Natural killer cell treated with Interleukin-12 subunit alpha and Interleukin-12 subunit beta and Interleukin-15 and Interleukin-18, amount 100 ng/mL, for 72 hours (primary cell): Measurements from ENCODE around the gene PGM3. TPM values are rescaled to one million over a fixed set of nuclear protein-coding genes. Genes with fewer than 3 reads are reported as not detected.

ENCODE experiments used
- ATAC-seq, 2 donors: fragments of 150-1000 bp; cut with Tn5 transposase in 1 of 2; sonication (Bioruptor Pico), chemical (Tn5 transposase) in 1 of 2; 2 replicates each; pipeline ENCODE4 v1.10.0; 2021
- DNase-seq: peaks from one replicate; pipeline ENCODE4 v3.0.0; 2022; ENCODE audit warnings: low spot score
- H3K27ac Mint-ChIP-seq, 2 donors: 1 replicate in 1 of 2; 2 replicates in 1 of 2; pipeline ENCODE4 v1.8.0; 2022; ENCODE audit warnings: mixed read lengths in 2 of 2, mild to moderate bottlenecking in 1 of 2, moderate library complexity in 1 of 2
- H3K27me3 Mint-ChIP-seq, 2 donors: 1 replicate in 1 of 2; 2 replicates in 1 of 2; pipeline ENCODE4 v1.8.0; 2022; ENCODE audit warnings: mixed read lengths in 2 of 2
- H3K36me3 Mint-ChIP-seq: one replicate; pipeline ENCODE4 v1.8.0; 2022; ENCODE audit warnings: mixed read lengths
- H3K4me1 Mint-ChIP-seq, 2 donors: 1 replicate in 1 of 2; 2 replicates in 1 of 2; pipeline ENCODE4 v1.8.0; 2022; ENCODE audit warnings: low read depth in 2 of 2, mixed read lengths in 2 of 2, mild to moderate bottlenecking in 1 of 2
- H3K4me3 Mint-ChIP-seq: one replicate; pipeline ENCODE4 v1.8.0; 2022; ENCODE audit warnings: mixed read lengths
- H3K9me3 Mint-ChIP-seq: 2 replicates; pipeline ENCODE4 v1.8.0; 2022; ENCODE audit warnings: mixed read lengths
- total RNA-seq, 2 donors: library from RNA; stranded (reverse); gene quantifications; one replicate each; pipeline ENCODE4 v1.2.3, GENCODE V29; 2022

The PGM3 gene
- total RNA-seq: 10 to 100 TPM; 28.9 to 29.2 TPM

DNA sequence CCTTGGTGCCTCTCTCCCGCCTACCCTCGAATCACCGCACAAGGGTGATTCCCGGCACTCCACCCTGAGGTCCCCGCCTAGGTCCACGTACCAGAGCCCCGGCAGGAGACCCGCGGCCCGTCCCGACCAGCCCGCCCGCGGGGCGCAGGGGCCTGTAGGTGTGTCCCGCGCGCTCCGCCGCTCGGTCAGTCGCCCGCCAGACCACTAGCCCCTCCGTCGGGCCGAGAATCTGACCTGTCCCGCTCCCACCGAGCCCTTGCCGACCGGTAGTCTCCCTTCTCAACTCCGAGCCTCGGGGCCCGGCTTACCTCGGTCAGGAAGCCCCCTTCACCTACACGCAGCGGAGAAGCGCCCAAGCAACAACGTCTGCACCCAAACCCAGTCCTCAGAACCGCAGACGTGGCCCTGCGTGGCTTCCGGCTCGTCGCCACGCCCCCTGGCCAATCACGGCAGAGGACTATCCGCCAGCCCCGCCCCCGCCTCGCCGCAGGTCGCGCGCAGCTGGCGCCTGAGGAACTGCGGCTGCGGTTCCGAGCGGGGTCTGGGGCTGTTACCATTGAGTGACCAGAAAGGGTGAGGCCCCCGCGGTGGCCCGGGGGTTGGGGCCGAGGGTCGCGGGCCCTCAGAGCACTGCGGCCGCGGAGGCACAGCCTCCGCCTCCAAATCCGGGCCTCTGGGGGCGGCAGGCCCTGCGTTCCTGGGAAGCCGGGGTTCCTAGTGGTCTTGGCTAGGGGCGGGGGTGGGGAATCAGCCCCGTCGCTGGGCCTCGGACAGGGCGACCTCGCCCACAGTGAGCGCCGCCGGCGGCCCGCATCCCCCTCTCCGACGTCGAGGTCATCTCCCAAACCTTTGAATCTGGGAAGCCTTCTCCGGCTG, at the start of gene PGM3, which contains the start of gene RWDD2A:
Gene PGM3, minus strand, starts transcription at position 395 of the 876 bp plus-strand sequence. CDS start 2,253 bp downstream, outside the sequence.
Gene RWDD2A, plus strand, starts transcription at position 487 of the 876 bp plus-strand sequence. CDS start 1,095 bp downstream, outside the sequence.
- peak; percentile 99 for ATAC-seq
- Mint-ChIP-seq H3K36me3 (peaks cover 4% of the 10 kb centered on the region), H3K27ac (peak within 1 kb of the TSS; percentile 76 to 94), H3K9me3 (no peaks in the 10 kb centered on the region), H3K4me3 (peak within 1 kb of the TSS; percentile 98), H3K27me3 (no peaks in the 10 kb centered on the region), H3K4me1 (peaks cover 23 to 28% of the 10 kb centered on the region in 2 donors)
- DNase-seq: peak; percentile 95

DNA sequence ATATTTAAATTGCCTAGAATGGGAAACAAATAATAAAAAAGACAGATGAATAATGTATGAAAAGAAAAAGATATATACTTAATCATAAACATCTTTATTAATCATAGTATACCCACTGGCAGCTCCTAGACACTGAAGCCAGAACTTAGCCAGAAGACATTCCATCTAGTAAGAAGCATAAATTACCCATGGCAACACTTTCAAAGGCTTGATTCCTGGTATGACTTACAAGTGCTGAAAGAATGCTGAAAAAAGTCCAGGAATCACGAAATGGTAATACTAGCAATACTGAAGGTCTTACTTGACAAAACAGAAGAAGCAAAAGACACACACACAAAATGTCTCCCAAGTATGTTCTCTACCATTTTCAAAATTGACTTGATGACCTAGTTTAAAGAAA, 38.1 kb upstream of the PGM3 start:
- no peaks in the 10 kb centered on the region for H3K9me3 Mint-ChIP-seq
- DNase-seq (no peak), ATAC-seq (no peak)
- H3K4me3 Mint-ChIP-seq: no peak overlapping the region
- no peaks in the 10 kb centered on the region for H3K36me3 Mint-ChIP-seq
- no peaks in the 10 kb centered on the region for H3K4me1 Mint-ChIP-seq
- H3K27me3 Mint-ChIP-seq: peaks cover 5 to 21% of the 10 kb centered on the region in 2 donors
- H3K27ac Mint-ChIP-seq: no peak overlapping the region

DNA sequence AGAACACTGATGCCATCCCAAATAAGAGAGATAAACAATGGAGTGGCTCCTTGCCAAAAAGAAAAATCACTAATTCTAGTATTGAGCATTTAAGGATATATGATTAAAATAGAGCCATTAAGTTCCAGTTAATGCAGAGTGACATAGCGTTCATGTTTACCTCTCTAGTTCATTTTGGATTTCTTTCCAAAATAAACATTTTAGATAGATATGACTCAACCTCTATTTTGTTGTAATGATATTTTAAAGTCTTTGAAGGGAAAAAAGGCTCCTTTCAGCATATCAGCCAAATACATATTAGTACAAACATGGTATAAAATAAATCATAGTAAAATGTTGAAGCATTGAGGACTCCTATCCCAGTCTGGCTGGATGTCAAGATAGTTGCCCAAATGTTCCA, 33.5 kb upstream of the PGM3 start:
- no peak overlapping the region for H3K4me3 Mint-ChIP-seq
- ATAC-seq (no peak), DNase-seq (no peak)
- H3K27ac Mint-ChIP-seq: no peak overlapping the region
- no peaks in the 10 kb centered on the region for H3K4me1 Mint-ChIP-seq
- no peaks in the 10 kb centered on the region for H3K36me3 Mint-ChIP-seq
- no peaks in the 10 kb centered on the region for H3K9me3 Mint-ChIP-seq
- H3K27me3 Mint-ChIP-seq: peaks cover 0 to 7% of the 10 kb centered on the region in 2 donors

- Mint-ChIP-seq H3K36me3 (no peaks in the 10 kb centered on the region), H3K27me3 (peaks cover 0 to 6% of the 10 kb centered on the region in 2 donors), H3K4me1 (no peaks in the 10 kb centered on the region), H3K4me3 (no peak overlapping the region), H3K9me3 (no peaks in the 10 kb centered on the region), H3K27ac (no peak overlapping the region)
- no peak for DNase-seq
- ATAC-seq: no peak
Measured at GRCh38 chr6:83221889-83222479, 28.9 kb upstream of the PGM3 start.

DNA sequence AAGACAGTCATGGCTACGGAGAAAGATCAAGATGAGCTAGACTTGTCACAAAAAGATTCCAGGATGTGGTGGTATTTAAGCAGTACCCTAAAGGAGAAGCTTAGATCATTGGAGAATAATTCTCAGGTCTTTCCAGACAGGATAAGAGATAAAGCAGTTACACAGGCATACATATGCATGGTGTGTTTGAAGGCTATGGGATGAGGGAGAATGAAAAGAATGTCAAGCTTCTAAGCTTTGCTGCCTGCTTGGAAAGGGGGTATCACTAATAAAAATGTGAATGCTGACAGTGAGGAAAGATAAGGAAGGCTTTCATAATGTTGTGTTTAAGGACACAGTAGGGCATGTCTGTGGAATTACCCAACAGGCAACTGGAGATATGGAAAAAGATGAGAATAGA, 28.2 kb upstream of the PGM3 start:
- Mint-ChIP-seq H3K27me3 (peaks cover 0 to 6% of the 10 kb centered on the region in 2 donors), H3K27ac (no peak overlapping the region), H3K4me3 (no peak overlapping the region), H3K36me3 (no peaks in the 10 kb centered on the region), H3K4me1 (no peaks in the 10 kb centered on the region), H3K9me3 (no peaks in the 10 kb centered on the region)
- no peak for ATAC-seq
- no peak for DNase-seq

DNA sequence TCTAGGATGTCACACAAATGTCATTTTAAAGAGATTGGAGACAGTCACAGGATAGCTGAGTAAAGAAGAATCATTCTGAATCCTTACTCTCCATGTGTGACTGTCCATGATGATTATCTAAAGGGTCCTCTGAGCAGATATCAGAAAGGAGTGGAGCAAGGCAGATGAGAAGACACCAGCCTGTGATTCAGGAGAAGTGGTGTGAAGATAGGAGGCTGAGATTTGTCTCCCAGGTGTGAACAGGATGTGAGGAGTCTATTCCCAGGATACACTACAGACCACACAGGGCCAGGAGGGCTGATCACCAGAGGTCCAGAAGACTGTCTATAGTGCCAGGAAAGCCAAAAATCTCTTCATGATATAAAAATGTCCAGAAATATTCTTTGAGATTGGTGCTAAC, 27.1 kb upstream of the PGM3 start:
- H3K9me3 Mint-ChIP-seq: no peaks in the 10 kb centered on the region
- no peak overlapping the region for H3K27ac Mint-ChIP-seq
- H3K27me3 Mint-ChIP-seq: peaks cover 0 to 6% of the 10 kb centered on the region in 2 donors
- no peaks in the 10 kb centered on the region for H3K4me1 Mint-ChIP-seq
- DNase-seq (no peak), ATAC-seq (no peak)
- no peak overlapping the region for H3K4me3 Mint-ChIP-seq
- no peaks in the 10 kb centered on the region for H3K36me3 Mint-ChIP-seq

- no peaks in the 10 kb centered on the region for H3K4me1 Mint-ChIP-seq
- ATAC-seq (no peak), DNase-seq (no peak)
- no peak overlapping the region for H3K27ac Mint-ChIP-seq
- no peaks in the 10 kb centered on the region for H3K36me3 Mint-ChIP-seq
- no peak overlapping the region for H3K4me3 Mint-ChIP-seq
- no peaks in the 10 kb centered on the region for H3K9me3 Mint-ChIP-seq
- H3K27me3 Mint-ChIP-seq: peaks cover 11 to 12% of the 10 kb centered on the region in 2 donors
Measured at GRCh38 chr6:83218646-83219045, 25.6 kb upstream of the PGM3 start.

GRCh38 chr6:83216806-83217205, 23.7 kb upstream of the PGM3 start:
- ATAC-seq (no peak), DNase-seq (no peak)
- peaks cover 17 to 19% of the 10 kb centered on the region in 2 donors for H3K27me3 Mint-ChIP-seq
- H3K4me3 Mint-ChIP-seq: no peak overlapping the region
- H3K36me3 Mint-ChIP-seq: no peaks in the 10 kb centered on the region
- H3K9me3 Mint-ChIP-seq: no peaks in the 10 kb centered on the region
- H3K4me1 Mint-ChIP-seq: no peaks in the 10 kb centered on the region
- H3K27ac Mint-ChIP-seq: no peak overlapping the region

DNA sequence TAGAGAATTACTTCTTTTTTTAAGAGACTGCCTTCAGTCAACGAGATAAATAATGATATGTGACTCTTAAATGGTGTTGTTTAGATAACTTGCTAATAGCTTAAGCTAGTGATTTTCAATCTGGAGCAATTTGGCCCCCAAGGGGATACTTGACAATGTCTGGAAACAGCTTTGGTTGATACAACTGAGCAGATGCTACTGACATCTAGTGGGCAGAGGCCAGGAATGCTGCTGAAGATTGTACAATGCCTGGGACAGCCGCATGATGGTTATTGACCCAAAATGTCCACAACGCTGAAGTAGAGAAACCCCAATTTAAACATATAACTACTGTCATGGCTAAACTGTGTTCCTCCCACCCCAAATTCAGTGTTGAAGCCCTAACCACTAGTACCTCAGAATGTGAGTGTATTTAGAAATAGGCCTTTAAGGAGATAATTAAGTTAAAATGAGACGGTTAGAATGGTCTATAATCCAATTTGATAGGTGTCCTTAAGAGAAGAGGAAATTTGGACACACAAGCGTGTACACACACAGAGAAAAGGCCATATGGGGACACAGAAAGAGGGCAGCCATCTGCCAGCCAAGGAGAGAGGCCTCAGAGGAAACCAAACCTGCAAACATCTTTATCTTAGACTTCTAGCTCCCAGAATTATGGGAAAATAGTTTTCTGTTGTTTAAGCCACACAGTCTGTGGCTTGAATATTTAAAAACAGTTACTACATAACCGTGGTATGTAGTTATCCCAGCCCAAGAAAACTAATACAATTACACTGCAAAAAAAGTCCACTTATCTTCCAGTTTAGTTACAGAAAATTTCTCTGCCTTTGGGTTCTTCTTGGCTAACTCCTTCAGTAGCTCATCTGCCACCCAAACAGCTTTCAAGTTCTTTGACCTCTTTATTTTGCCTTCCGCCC, 22.3 kb upstream of the PGM3 start:
- Mint-ChIP-seq H3K27ac (no peak overlapping the region), H3K9me3 (no peaks in the 10 kb centered on the region), H3K4me3 (no peak overlapping the region), H3K4me1 (no peaks in the 10 kb centered on the region), H3K27me3 (peaks cover 16 to 19% of the 10 kb centered on the region in 2 donors), H3K36me3 (no peaks in the 10 kb centered on the region)
- ATAC-seq (peak; percentile 75 to 78), DNase-seq (peak; percentile 70)

GRCh38 chr6:83202031-83202430, 9.0 kb upstream of the PGM3 start:
- peaks cover 10 to 11% of the 10 kb centered on the region in 2 donors for H3K27me3 Mint-ChIP-seq
- H3K4me3 Mint-ChIP-seq: no peak overlapping the region
- ATAC-seq: no peak
- H3K4me1 Mint-ChIP-seq: no peaks in the 10 kb centered on the region
- no peak overlapping the region for H3K27ac Mint-ChIP-seq
- no peaks in the 10 kb centered on the region for H3K36me3 Mint-ChIP-seq
- no peak for DNase-seq
- H3K9me3 Mint-ChIP-seq: no peaks in the 10 kb centered on the region

DNA sequence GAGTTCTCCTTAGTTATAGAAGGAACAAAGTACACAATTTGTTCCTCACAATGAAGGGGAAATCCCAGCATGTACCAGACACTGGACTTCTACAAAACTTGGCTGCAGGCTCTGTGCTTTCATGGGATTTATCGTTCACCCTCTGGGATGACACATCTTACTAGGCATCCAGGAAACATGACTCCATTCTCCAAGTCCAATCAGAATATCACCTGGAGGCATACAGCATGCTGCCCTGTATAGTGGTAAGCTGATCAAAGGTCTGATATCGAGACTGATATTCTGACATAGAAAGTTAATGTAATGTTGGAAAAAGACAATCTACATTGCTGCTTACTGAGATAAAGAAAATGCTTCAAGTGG, 6.8 kb upstream of the PGM3 start:
- no peak overlapping the region for H3K27ac Mint-ChIP-seq
- no peak for DNase-seq
- H3K36me3 Mint-ChIP-seq: no peaks in the 10 kb centered on the region
- H3K27me3 Mint-ChIP-seq: peaks cover 0 to 2% of the 10 kb centered on the region in 2 donors
- ATAC-seq: no peak
- H3K4me1 Mint-ChIP-seq: peaks cover 0 to 2% of the 10 kb centered on the region in 2 donors
- no peaks in the 10 kb centered on the region for H3K9me3 Mint-ChIP-seq
- no peak overlapping the region for H3K4me3 Mint-ChIP-seq

DNA sequence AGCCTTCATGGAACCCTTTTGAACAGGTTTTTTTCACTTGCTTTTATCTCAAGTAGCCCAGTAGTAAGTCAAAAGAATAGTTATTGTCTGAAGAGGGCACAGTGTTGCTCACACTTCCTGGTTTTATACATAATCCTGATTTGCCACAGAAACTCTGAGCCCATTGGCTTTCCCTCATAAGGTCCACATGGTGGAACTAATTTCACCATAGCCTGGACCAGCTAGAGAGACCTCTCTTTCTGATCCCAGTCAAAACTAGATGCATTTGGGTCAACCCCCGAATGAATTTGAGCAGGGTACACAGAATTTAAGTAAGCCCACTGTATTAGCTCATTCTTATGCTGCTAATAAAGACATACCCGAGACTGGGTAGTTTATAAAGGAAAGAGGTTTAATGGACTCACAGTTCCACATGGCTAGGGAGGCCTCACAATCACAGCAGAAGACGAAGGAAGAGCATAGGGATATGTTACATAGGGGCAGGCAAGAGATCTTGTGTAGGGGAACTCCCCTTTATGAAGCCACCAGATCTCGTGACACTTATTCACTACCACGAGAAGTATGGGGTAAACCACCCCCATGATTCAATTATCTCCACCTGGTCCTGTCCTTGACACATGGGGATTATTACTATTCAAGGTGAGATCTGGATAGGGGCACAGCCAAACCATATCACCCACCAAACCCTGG, 6.3 kb upstream of the PGM3 start:
- Mint-ChIP-seq H3K9me3 (no peaks in the 10 kb centered on the region), H3K36me3 (no peaks in the 10 kb centered on the region), H3K27me3 (peaks cover 0 to 2% of the 10 kb centered on the region in 2 donors), H3K4me3 (no peak overlapping the region), H3K4me1 (peaks cover 1 to 7% of the 10 kb centered on the region in 2 donors), H3K27ac (no peak overlapping the region)
- ATAC-seq: no peak
- DNase-seq: no peak
